T-helper 1 cell treated with Interleukin-12 subunit alpha and Interleukin-12 subunit beta and Interleukin-4 antibody, amounts not matched to agents 30 μg/mL and 1 μg/mL, for 36 hours (primary cell): ENCODE results near the gene PRKD1.

Experiments used
- H3K27ac Mint-ChIP-seq: one replicate; pipeline ENCODE4 v1.8.0; 2021; ENCODE audit warnings: mild to moderate bottlenecking, mixed read lengths
- H3K27me3 Mint-ChIP-seq: one replicate; pipeline ENCODE4 v1.8.0; 2021; ENCODE audit warnings: low read depth, mixed read lengths
- H3K36me3 Mint-ChIP-seq: one replicate; pipeline ENCODE4 v1.8.0; 2021; ENCODE audit warnings: low read depth, mixed read lengths
- H3K4me1 Mint-ChIP-seq: one replicate; pipeline ENCODE4 v1.8.0; 2021; ENCODE audit warnings: low read depth, mixed read lengths
- H3K4me3 Mint-ChIP-seq: one replicate; pipeline ENCODE4 v1.8.0; 2021; ENCODE audit warnings: mild to moderate bottlenecking, moderate library complexity, mixed read lengths
- H3K9me3 Mint-ChIP-seq: one replicate; pipeline ENCODE4 v1.8.0; 2021; ENCODE audit warnings: mixed read lengths

The PRKD1 gene

GRCh38 chr14:29763342-29763858 is 164.2 kb downstream of the PRKD1 start:
- peaks cover 19% of the 10 kb centered on the region for H3K9me3 Mint-ChIP-seq
- no peak overlapping the region for H3K27ac Mint-ChIP-seq
- H3K4me1 Mint-ChIP-seq, result no peaks in the 10 kb centered on the region
- H3K27me3 Mint-ChIP-seq, result no peaks in the 10 kb centered on the region
- no peaks in the 10 kb centered on the region for H3K36me3 Mint-ChIP-seq
- H3K4me3 Mint-ChIP-seq, result no peak overlapping the region

- Mint-ChIP-seq H3K4me3 (no peak overlapping the region), H3K27me3 (no peaks in the 10 kb centered on the region), H3K4me1 (no peaks in the 10 kb centered on the region), H3K9me3 (peaks cover 14% of the 10 kb centered on the region), H3K36me3 (no peaks in the 10 kb centered on the region), H3K27ac (no peak overlapping the region)
These were observed 167.9 kb downstream of the PRKD1 start for GRCh38 chr14:29759521-29760340.

GRCh38 chr14:29757711-29758233 is 169.9 kb downstream of the PRKD1 start:
- Mint-ChIP-seq H3K4me1 (no peaks in the 10 kb centered on the region), H3K27ac (no peak overlapping the region), H3K36me3 (no peaks in the 10 kb centered on the region), H3K4me3 (no peak overlapping the region), H3K27me3 (no peaks in the 10 kb centered on the region), H3K9me3 (peaks cover 14% of the 10 kb centered on the region)

- no peaks in the 10 kb centered on the region for H3K27me3 Mint-ChIP-seq
- H3K4me1 Mint-ChIP-seq, result no peaks in the 10 kb centered on the region
- peaks cover 12% of the 10 kb centered on the region for H3K9me3 Mint-ChIP-seq
- no peak overlapping the region for H3K4me3 Mint-ChIP-seq
- H3K36me3 Mint-ChIP-seq, result no peaks in the 10 kb centered on the region
- no peak overlapping the region for H3K27ac Mint-ChIP-seq
These were observed 170.4 kb downstream of the PRKD1 start for GRCh38 chr14:29757188-29757680.

GRCh38 chr14:29756019-29756385 is 171.6 kb downstream of the PRKD1 start:
- Mint-ChIP-seq H3K27me3 (no peaks in the 10 kb centered on the region), H3K36me3 (no peaks in the 10 kb centered on the region)

GRCh38 chr14:29755311-29756018 is 172.2 kb downstream of the PRKD1 start:
- Mint-ChIP-seq H3K36me3 (no peaks in the 10 kb centered on the region), H3K27me3 (no peaks in the 10 kb centered on the region), H3K27ac (no peak overlapping the region), H3K4me1 (no peaks in the 10 kb centered on the region), H3K4me3 (no peak overlapping the region), H3K9me3 (peaks cover 16% of the 10 kb centered on the region)

More at GRCh38 chr14:29756019-29756385, 171.6 kb downstream of the PRKD1 start:
- Mint-ChIP-seq H3K27ac (no peak overlapping the region), H3K4me1 (no peaks in the 10 kb centered on the region), H3K9me3 (peaks cover 13% of the 10 kb centered on the region), H3K4me3 (no peak overlapping the region)

- H3K4me3 Mint-ChIP-seq, result no peak overlapping the region
- H3K27me3 Mint-ChIP-seq, result no peaks in the 10 kb centered on the region
- H3K9me3 Mint-ChIP-seq, result peaks cover 16% of the 10 kb centered on the region
- H3K36me3 Mint-ChIP-seq, result no peaks in the 10 kb centered on the region
- H3K27ac Mint-ChIP-seq, result no peak overlapping the region
- no peaks in the 10 kb centered on the region for H3K4me1 Mint-ChIP-seq
These were observed 173.5 kb downstream of the PRKD1 start for GRCh38 chr14:29754134-29754533.

GRCh38 chr14:29752221-29752923 is 175.3 kb downstream of the PRKD1 start:
- Mint-ChIP-seq H3K27me3 (no peaks in the 10 kb centered on the region), H3K9me3 (peaks cover 16% of the 10 kb centered on the region)

GRCh38 chr14:29749829-29750228 is 177.8 kb downstream of the PRKD1 start:
- Mint-ChIP-seq H3K36me3 (no peaks in the 10 kb centered on the region), H3K9me3 (peaks cover 11% of the 10 kb centered on the region), H3K4me1 (no peaks in the 10 kb centered on the region), H3K27me3 (no peaks in the 10 kb centered on the region), H3K4me3 (no peak overlapping the region), H3K27ac (no peak overlapping the region)

More at GRCh38 chr14:29752221-29752923, 175.3 kb downstream of the PRKD1 start:
- Mint-ChIP-seq H3K36me3 (no peaks in the 10 kb centered on the region), H3K4me3 (no peak overlapping the region), H3K27ac (no peak overlapping the region), H3K4me1 (no peaks in the 10 kb centered on the region)

- Mint-ChIP-seq H3K4me1 (no peaks in the 10 kb centered on the region), H3K9me3 (peaks cover 12% of the 10 kb centered on the region), H3K4me3 (no peak overlapping the region), H3K36me3 (no peaks in the 10 kb centered on the region), H3K27me3 (no peaks in the 10 kb centered on the region), H3K27ac (no peak overlapping the region)
These were observed 178.3 kb downstream of the PRKD1 start for GRCh38 chr14:29749327-29749726.

- no peaks in the 10 kb centered on the region for H3K27me3 Mint-ChIP-seq
- H3K9me3 Mint-ChIP-seq, result peaks cover 5% of the 10 kb centered on the region
- no peak overlapping the region for H3K27ac Mint-ChIP-seq
- H3K4me3 Mint-ChIP-seq, result no peak overlapping the region
- no peaks in the 10 kb centered on the region for H3K4me1 Mint-ChIP-seq
- no peaks in the 10 kb centered on the region for H3K36me3 Mint-ChIP-seq
These were observed 181.8 kb downstream of the PRKD1 start for GRCh38 chr14:29745863-29746262.

- H3K36me3 Mint-ChIP-seq, result no peaks in the 10 kb centered on the region
- no peaks in the 10 kb centered on the region for H3K4me1 Mint-ChIP-seq
- no peak overlapping the region for H3K27ac Mint-ChIP-seq
- H3K27me3 Mint-ChIP-seq, result no peaks in the 10 kb centered on the region
- peaks cover 4% of the 10 kb centered on the region for H3K9me3 Mint-ChIP-seq
- H3K4me3 Mint-ChIP-seq, result no peak overlapping the region
These were observed 184.1 kb downstream of the PRKD1 start for GRCh38 chr14:29743531-29743930.

- no peaks in the 10 kb centered on the region for H3K4me1 Mint-ChIP-seq
- no peaks in the 10 kb centered on the region for H3K36me3 Mint-ChIP-seq
- H3K9me3 Mint-ChIP-seq, result peaks cover 11% of the 10 kb centered on the region
- H3K27ac Mint-ChIP-seq, result no peak overlapping the region
- no peaks in the 10 kb centered on the region for H3K27me3 Mint-ChIP-seq
- no peak overlapping the region for H3K4me3 Mint-ChIP-seq
These were observed 185.7 kb downstream of the PRKD1 start for GRCh38 chr14:29741909-29742401.

GRCh38 chr14:29740491-29740890 is 187.2 kb downstream of the PRKD1 start:
- Mint-ChIP-seq H3K9me3 (peaks cover 20% of the 10 kb centered on the region), H3K4me1 (no peaks in the 10 kb centered on the region), H3K4me3 (no peak overlapping the region), H3K27ac (no peak overlapping the region), H3K27me3 (no peaks in the 10 kb centered on the region), H3K36me3 (no peaks in the 10 kb centered on the region)
